Activated effector memory CD4-positive, alpha-beta T cell treated with Interleukin-2 at 50 U/mL for 16 hours (primary cell): ENCODE results near the gene NTM.

Experiments used
- DNase-seq: peaks from one replicate; pipeline ENCODE4 v3.0.0-alpha.2; 2020

NTM gene

GRCh38 chr11:131656839-131657211 is 286.4 kb downstream of the NTM start:
- DNase-seq = no peak

- no peak for DNase-seq
These were observed 288.0 kb downstream of the NTM start for GRCh38 chr11:131658414-131658813.

- no peak for DNase-seq
These were observed 288.5 kb downstream of the NTM start for GRCh38 chr11:131658952-131659351.

- DNase-seq = no peak
These were observed 289.5 kb downstream of the NTM start for GRCh38 chr11:131659931-131660330.

- no peak for DNase-seq
These were observed 290.7 kb downstream of the NTM start for GRCh38 chr11:131661132-131661531.

GRCh38 chr11:131662317-131662972 is 292.0 kb downstream of the NTM start:
- DNase-seq = no peak

GRCh38 chr11:131662993-131663392 is 292.6 kb downstream of the NTM start:
- DNase-seq = no peak

GRCh38 chr11:131663405-131664200 is 293.2 kb downstream of the NTM start:
- DNase-seq = no peak

GRCh38 chr11:131664293-131664692 is 293.9 kb downstream of the NTM start:
- DNase-seq = no peak

GRCh38 chr11:131664816-131665215 is 294.4 kb downstream of the NTM start:
- DNase-seq = no peak

- DNase-seq = no peak
These were observed 295.0 kb downstream of the NTM start for GRCh38 chr11:131665344-131665968.

GRCh38 chr11:131666006-131666405 is 295.6 kb downstream of the NTM start:
- no peak for DNase-seq

GRCh38 chr11:131666617-131667016 is 296.2 kb downstream of the NTM start:
- DNase-seq = no peak

GRCh38 chr11:131667566-131667965 is 297.2 kb downstream of the NTM start:
- DNase-seq = no peak

GRCh38 chr11:131668500-131669400 is 298.3 kb downstream of the NTM start:
- DNase-seq = no peak

- no peak for DNase-seq
These were observed 299.0 kb downstream of the NTM start for GRCh38 chr11:131669401-131669780.

GRCh38 chr11:131670876-131671275 is 300.5 kb downstream of the NTM start:
- no peak for DNase-seq

GRCh38 chr11:131671320-131671719 is 300.9 kb downstream of the NTM start:
- DNase-seq = no peak

- no peak for DNase-seq
These were observed 301.3 kb downstream of the NTM start for GRCh38 chr11:131671734-131672133.

GRCh38 chr11:131672191-131672590 is 301.8 kb downstream of the NTM start:
- no peak for DNase-seq

- DNase-seq = no peak
These were observed 303.8 kb downstream of the NTM start for GRCh38 chr11:131674051-131674755.

- no peak for DNase-seq
These were observed 304.9 kb downstream of the NTM start for GRCh38 chr11:131675121-131675888.
